GM21737 (cell line): Measurements from ENCODE around the gene PTGFRN.
"Not testable (repeated sequence)": the region's sequence is repeated elsewhere in the genome, so short reads cannot be mapped to it uniquely, and the experiment has no call there.

Experiments used
- ATAC-seq: cut with Tn5 transposase; IDR thresholded peaks from one replicate; pipeline ENCODE4 v1.9.1; 2021; ENCODE audit warnings: mild to moderate bottlenecking, moderate library complexity; ENCODE audit not compliant: unreplicated experiment

PTGFRN gene

GRCh38 chr1:116909512-116910378 is at the start of gene PTGFRN:
Gene PTGFRN, plus strand, starts transcription at chr1:116909916. Its CDS starts 288 bp downstream, at chr1:116910204.
- ATAC-seq: no peak

- not testable (repeated sequence) for ATAC-seq
These were observed 49.5 kb upstream of the PTGFRN start for GRCh38 chr1:116860167-116860566.

- ATAC-seq: no peak
These were observed 48.6 kb upstream of the PTGFRN start for GRCh38 chr1:116861137-116861536.

DNA sequence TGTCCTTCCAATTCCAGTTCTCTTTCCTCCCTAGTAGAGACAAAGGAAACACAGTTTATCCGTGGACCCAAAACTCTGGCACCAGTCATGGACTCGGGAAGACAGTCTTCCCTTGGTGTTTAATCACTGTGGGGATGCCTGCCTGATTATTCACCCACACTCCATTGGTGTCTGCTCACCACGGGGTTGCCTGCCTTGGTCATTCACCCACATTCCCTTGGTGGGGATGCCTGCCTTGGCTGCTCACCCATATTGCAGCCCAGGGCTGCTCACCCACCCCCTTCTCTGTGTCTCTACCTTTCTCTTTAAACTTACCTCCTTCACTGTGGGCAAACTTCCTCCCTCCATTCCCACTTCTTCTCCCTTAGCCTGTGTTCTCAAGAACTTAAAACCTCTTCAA is 46.7 kb upstream of the PTGFRN start:
- ATAC-seq: not testable (repeated sequence)

DNA sequence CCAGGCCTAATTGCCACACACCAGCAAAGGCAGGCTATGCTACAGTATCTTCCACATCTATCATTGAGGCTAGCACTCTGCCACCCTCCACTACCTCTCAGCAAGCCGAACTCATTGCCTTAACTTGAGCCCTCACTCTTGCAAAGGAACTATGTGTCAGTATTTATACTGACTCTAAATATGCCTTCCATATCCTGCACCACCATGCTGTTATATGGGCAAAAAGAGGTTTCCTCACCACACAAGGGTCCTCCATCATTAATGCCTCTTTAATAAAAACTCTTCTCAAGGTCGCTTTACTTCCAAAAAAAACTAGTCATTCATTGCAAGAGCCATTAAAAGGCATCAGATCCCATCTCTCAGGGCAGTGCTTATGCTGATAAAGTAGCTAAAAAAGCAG is 43.2 kb upstream of the PTGFRN start:
- not testable (repeated sequence) for ATAC-seq

- ATAC-seq: no peak
These were observed 41.3 kb upstream of the PTGFRN start for GRCh38 chr1:116868385-116868784.

DNA sequence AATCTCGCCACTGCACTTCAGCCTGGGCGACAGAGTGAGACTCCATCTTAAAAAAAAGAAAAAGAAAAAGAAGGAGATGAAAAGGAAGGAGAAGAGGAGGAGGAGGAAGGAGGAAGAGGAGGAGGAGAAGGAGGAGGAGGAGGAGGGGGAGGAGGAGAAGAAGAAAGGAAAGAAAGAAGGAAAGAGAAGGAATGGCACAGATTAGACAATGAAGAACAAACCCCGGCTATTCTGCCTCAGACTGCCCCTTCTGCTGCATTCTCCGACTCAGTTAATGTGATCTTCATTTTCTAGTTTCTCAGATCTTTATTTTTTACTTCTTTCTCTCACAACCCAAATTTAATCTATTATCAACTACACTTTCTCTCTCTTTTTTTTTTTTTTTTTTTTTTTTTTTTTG is 40.1 kb upstream of the PTGFRN start:
- ATAC-seq: no peak

DNA sequence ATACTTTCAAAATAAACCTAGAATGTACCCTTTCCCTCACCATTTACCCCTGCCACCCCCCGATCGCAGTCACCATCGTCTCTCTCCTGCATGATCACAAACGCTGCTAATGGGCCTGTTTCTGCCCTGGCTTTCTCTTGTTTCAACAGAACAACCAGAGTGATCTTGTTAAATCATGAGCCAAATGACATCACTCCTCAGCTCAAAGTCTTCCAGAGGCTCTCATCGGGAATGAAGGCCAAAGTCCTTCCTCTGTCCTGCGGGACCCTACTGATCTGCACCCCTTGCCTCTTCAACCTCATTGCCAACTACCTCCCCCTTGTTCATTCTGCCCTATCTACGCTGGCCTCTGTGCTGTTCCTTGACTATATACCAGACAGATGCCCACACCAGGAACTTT is 39.4 kb upstream of the PTGFRN start:
- ATAC-seq: no peak

- no peak for ATAC-seq
These were observed 38.0 kb upstream of the PTGFRN start for GRCh38 chr1:116871779-116872146.

GRCh38 chr1:116873680-116874271 is 35.9 kb upstream of the PTGFRN start:
- no peak for ATAC-seq

GRCh38 chr1:116874733-116875249 is 34.9 kb upstream of the PTGFRN start:
- no peak for ATAC-seq

GRCh38 chr1:116875391-116875790 is 34.3 kb upstream of the PTGFRN start:
- ATAC-seq: no peak

DNA sequence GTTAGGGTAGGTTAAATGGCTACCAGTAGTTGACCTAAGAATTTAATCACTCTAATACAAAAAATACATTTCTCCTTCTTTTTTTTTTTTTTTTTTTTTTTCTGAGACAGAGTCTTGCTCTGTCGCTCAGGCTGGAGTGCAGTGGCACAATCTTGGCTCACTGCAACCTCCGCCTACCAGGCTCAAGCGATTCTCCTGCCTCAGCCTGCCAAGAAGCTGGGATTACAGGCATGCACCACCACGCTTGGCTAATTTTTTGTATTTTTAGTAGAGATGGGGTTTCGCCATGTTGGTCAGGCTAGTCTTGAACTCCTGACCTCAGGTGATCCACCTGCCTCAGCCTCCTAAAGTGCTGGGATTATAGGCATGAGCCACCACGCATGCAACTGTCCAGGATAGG is 33.8 kb upstream of the PTGFRN start:
- ATAC-seq: not testable (repeated sequence)

GRCh38 chr1:116877141-116877818 is 32.4 kb upstream of the PTGFRN start:
- ATAC-seq: no peak

- peak; percentile 56 for ATAC-seq
These were observed 30.8 kb upstream of the PTGFRN start for GRCh38 chr1:116878804-116879477.

DNA sequence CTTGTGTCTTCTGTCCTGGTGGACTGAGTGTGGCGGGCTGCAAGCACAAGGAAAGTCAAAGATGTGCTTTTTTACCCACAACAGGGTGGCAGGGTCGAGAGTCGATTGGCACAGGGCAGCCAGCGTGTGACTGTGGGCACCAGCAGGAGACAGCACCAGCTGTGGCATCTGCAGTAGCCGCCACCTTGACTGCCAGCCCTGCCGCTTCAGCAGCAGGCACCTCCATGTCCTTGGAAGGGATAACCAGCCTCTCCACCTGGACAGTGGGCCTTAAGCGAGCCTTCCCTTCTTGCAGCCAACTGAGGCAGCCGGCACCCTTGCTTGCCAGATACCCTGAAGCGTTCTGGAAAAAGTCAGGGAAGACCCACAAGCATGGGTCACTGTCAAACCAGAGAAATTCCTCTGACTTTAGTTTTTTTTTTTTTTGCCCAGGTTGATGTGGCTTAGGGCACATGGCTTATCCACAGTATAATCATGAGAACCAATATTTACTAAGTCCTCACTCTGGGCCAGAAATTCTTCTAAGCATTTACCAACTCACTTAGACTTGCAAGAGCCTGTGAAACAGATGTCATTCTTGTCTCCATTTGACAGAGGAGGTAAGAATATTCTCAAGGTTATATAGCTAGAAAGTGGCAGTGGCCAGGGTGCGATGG is 30.1 kb upstream of the PTGFRN start:
- ATAC-seq: no peak

DNA sequence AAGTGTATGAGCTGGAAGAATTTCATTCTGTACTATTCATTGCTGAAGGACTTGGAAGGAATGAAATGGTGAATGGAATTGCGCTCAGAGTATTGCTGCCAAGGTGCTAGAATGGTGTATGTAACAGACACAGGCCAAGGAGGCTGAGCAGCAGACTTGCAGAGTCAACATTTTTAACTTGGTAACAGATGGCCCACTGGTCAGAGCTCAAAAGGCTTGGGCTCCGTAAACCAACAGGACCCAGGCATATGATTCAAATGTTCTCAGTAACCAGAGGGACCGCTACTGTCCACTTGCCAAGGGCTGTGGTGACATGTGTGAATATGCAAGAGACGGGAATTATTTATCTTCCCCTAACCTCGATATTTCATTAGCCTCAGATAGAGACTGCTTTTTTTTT is 28.8 kb upstream of the PTGFRN start:
- ATAC-seq: no peak

- ATAC-seq: no peak
These were observed 27.7 kb upstream of the PTGFRN start for GRCh38 chr1:116881879-116882520.

- ATAC-seq: no peak
These were observed 26.9 kb upstream of the PTGFRN start for GRCh38 chr1:116882866-116883265.

DNA sequence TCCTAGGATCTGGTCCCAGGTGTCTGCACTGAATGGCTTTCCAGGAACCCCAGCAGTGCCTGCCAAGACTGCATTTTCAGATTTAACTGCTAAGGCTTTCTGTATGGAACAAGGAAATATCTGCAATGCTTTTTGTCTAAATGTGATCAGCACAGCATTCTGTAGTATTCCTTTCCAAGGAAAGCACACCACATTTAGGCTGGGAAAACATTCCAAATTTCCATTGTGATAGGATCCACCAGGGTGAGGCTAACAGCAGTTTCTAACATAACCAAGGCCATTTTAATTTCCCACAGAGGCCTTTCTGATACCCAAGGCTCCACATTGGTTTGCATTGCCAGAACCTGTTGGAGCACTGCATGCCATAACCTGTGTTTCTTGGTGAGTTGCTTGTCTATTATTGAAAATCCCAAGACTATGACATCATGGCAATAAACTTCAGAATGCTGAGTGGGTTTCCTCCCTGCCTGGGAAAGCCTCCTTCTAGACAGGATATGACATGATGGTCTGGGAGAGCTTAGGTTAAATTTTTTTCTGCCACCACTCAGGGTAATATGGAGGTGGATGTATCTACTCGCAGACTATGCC is 23.3 kb upstream of the PTGFRN start:
- ATAC-seq: no peak
